K562 (cell line): Measurements from ENCODE around the gene PPP1R3G. TPM values are rescaled to one million over a fixed set of nuclear protein-coding genes. Genes with fewer than 3 reads are reported as not detected.

Source experiments
- ATAC-seq: fragments of 200-7000 bp; cut with Tn5 transposase; 3 replicates; pipeline ENCODE4 v1.9.1; 2020; ENCODE audit warnings: moderate library complexity
- BruUV-seq: library from RNA; stranded (reverse); fragments of 400-500 nt; replicated peaks from 2 replicates; lab custom pipeline; 2021; lab: Mats Ljungman, UMichigan
- CTCF ChIA-PET: fragments of 300-600 bp; formaldehyde crosslinking; extraction: SDS; loops from one replicate; lab custom pipeline; 2021; ENCODE audit warnings: low intra/inter-chr PET ratio; lab: Yijun Ruan, JAX
- POLR2A ChIA-PET: fragments of 300-600, 350-650 bp; sonication (Branson Sonifier 250); formaldehyde crosslinking; extraction: SDS; loops from one replicate; lab custom pipeline; 2021; ENCODE audit warnings: antibody characterized with exemption, inconsistent platforms; lab: Yijun Ruan, JAX
- DNase-seq, 4 experiments: peaks; one replicate each; pipeline versions ENCODE4 v3.0.0 to v3.0.0-alpha.2; 2011 to 2018; ENCODE audit warnings: low spot score in 3 of 4, mixed read lengths in 3 of 4; ENCODE audit errors: extremely low read depth in 1 of 4
- FAIRE-seq: peaks from 2 replicates; lab custom pipeline; 2011; peaks lifted over from hg19 to GRCh38; lab: Jason Lieb, UNC
- H2AFZ ChIP-seq: 2 replicates; pipeline ENCODE4 v1.6.0; 2011; ENCODE audit warnings: low read depth, low read length, control low read depth, inconsistent platforms
- H3K27ac ChIP-seq: fragments of 200-600 bp; 3 replicates; pipeline ENCODE4 v1.8.0; 2011; ENCODE audit warnings: low read depth, mild to moderate bottlenecking, control low read depth, inconsistent platforms, low read length, moderate library complexity, mixed read lengths; ENCODE audit errors: extremely low read depth
- H3K27me3 ChIP-seq, 2 experiments: fragments of 300-600 bp in 1 of 2; 2 replicates in 1 of 2; 3 replicates in 1 of 2; pipeline versions ENCODE4 v1.6.0 to v1.8.0; 2011; ENCODE audit warnings: inconsistent platforms in 2 of 2, low read length in 2 of 2, mild to moderate bottlenecking in 1 of 2, mixed read lengths in 1 of 2, moderate library complexity in 1 of 2; ENCODE audit not compliant: control insufficient read depth in 2 of 2, insufficient read depth in 2 of 2
- H3K36me3 ChIP-seq: fragments of 300-600 bp; 3 replicates; pipeline ENCODE4 v1.8.0; 2011; ENCODE audit warnings: mild to moderate bottlenecking, low read length, inconsistent platforms; ENCODE audit not compliant: control insufficient read depth, insufficient read depth
- H3K4me1 ChIP-seq, 2 experiments: fragments of 200-600 bp in 1 of 2; replicated peaks in 1 of 2; 2 replicates in 1 of 2; 3 replicates in 1 of 2; pipeline versions ENCODE4 v1.5.1 to v1.8.0; 2011; ENCODE audit warnings: inconsistent platforms in 2 of 2, low read length in 2 of 2, mild to moderate bottlenecking in 1 of 2, mixed read lengths in 1 of 2, moderate library complexity in 1 of 2; ENCODE audit not compliant: control insufficient read depth in 2 of 2, insufficient read depth in 2 of 2
- H3K4me2 ChIP-seq: 2 replicates; pipeline ENCODE4 v1.6.1; 2011; ENCODE audit warnings: low read length, control low read depth, inconsistent platforms, mixed read lengths; ENCODE audit not compliant: insufficient read depth
- H3K4me3 ChIP-seq: fragments of 200-600 bp; sonication (generic), shearing (Covaris generic); 2 replicates; pipeline ENCODE4 v1.5.1; 2016; ENCODE audit warnings: control low read depth, inconsistent platforms
- H3K79me2 ChIP-seq: fragments of 200-600 bp; 3 replicates; pipeline ENCODE4 v1.8.0; 2011; ENCODE audit warnings: low read length, inconsistent platforms; ENCODE audit not compliant: control insufficient read depth, insufficient read depth
- H3K9ac ChIP-seq, 2 experiments: 2 replicates each; pipeline versions ENCODE4 v1.6.0 to v1.6.1; 2011; ENCODE audit warnings: low read depth in 2 of 2, low read length in 2 of 2, control low read depth in 1 of 2, inconsistent platforms in 1 of 2, mild to moderate bottlenecking in 1 of 2, mixed read lengths in 1 of 2; ENCODE audit not compliant: insufficient read depth in 1 of 2
- H3K9me1 ChIP-seq: one replicate; pipeline ENCODE4 v1.6.0; 2011; ENCODE audit warnings: inconsistent platforms, mild to moderate bottlenecking, low read length, moderate library complexity; ENCODE audit not compliant: control insufficient read depth, insufficient read depth
- H3K9me3 ChIP-seq: replicated peaks from 2 replicates; pipeline ENCODE4 v1.5.1; 2011; ENCODE audit warnings: low read depth, low read length, inconsistent platforms; ENCODE audit not compliant: control insufficient read depth, insufficient read depth
- H4K20me1 ChIP-seq: replicated peaks from 2 replicates; pipeline ENCODE4 v1.6.1; 2011; ENCODE audit warnings: low read length, inconsistent platforms, mixed read lengths; ENCODE audit not compliant: control insufficient read depth, insufficient read depth
- CREB3 ChIP-seq: fragments of 450-650 bp; conservative IDR thresholded peaks from 2 replicates; pipeline ENCODE4 v1.6.1; 2016; ENCODE audit warnings: missing genetic modification characterization, low read depth, mild to moderate bottlenecking, missing compliant biosample characterization, moderate library complexity
- DLX4 ChIP-seq: fragments of 250-450 bp; sonication (Bioruptor Pico); IDR thresholded peaks from 2 replicates; pipeline ENCODE4 v1.6.1; 2021; ENCODE audit warnings: mild to moderate bottlenecking
- EP300 ChIP-seq: IDR thresholded peaks from 2 replicates; pipeline ENCODE4 v1.6.1; 2012; ENCODE audit warnings: low read length, improper control_type of control experiment
- FOXJ3 ChIP-seq: sonication (generic); formaldehyde crosslinking; IDR thresholded peaks from 2 replicates; pipeline ENCODE4 v1.4.0; 2020; ENCODE audit warnings: mild to moderate bottlenecking, missing genetic modification reagents
- FOXM1 ChIP-seq, 2 experiments: fragments of 450-650 bp in 1 of 2; sonication (generic) in 1 of 2; formaldehyde crosslinking in 1 of 2; IDR thresholded peaks; 2 replicates each; pipeline versions ENCODE4 v1.6.1 to v1.9.0; 2017 to 2022; ENCODE audit warnings: low read depth in 2 of 2, mild to moderate bottlenecking in 2 of 2, missing genetic modification reagents in 1 of 2, moderate library complexity in 1 of 2
- GMEB1 ChIP-seq: fragments of 250-450 bp; sonication (Bioruptor Pico); IDR thresholded peaks from 2 replicates; pipeline ENCODE4 v1.4.0; 2020; ENCODE audit warnings: mild to moderate bottlenecking
- HDAC1 ChIP-seq, 2 experiments: fragments of 450-650 bp; IDR thresholded peaks; 2 replicates each; pipeline ENCODE4 v1.6.1; 2016 to 2017; ENCODE audit warnings: inconsistent platforms in 1 of 2, mild to moderate bottlenecking in 1 of 2, moderate library complexity in 1 of 2
- HMG20A ChIP-seq: fragments of 450-650 bp; formaldehyde crosslinking; conservative IDR thresholded peaks from 2 replicates; pipeline ENCODE4 v1.4.0; 2020; ENCODE audit warnings: mild to moderate bottlenecking, mixed read lengths
- MNT ChIP-seq, 2 experiments: fragments of 450-650 bp; conservative IDR thresholded peaks; 2 replicates each; pipeline ENCODE4 v1.6.1; 2017; ENCODE audit warnings: mild to moderate bottlenecking in 2 of 2, moderate library complexity in 2 of 2
- RBM17 ChIP-seq: fragments of 200-400 bp; formaldehyde crosslinking; IDR thresholded peaks from 2 replicates; pipeline ENCODE4 v1.6.1; 2017; ENCODE audit warnings: low read depth, mild to moderate bottlenecking, low read length, borderline replicate concordance
- SAFB2 ChIP-seq: fragments of 200-400 bp; formaldehyde crosslinking; IDR thresholded peaks from 2 replicates; pipeline ENCODE4 v1.6.1; 2018; ENCODE audit warnings: borderline replicate concordance, low read length, low read depth, moderate library complexity; ENCODE audit not compliant: severe bottlenecking
- THRA ChIP-seq: fragments of 450-650 bp; IDR thresholded peaks from 2 replicates; pipeline ENCODE4 v1.6.1; 2017; ENCODE audit warnings: mild to moderate bottlenecking, moderate library complexity
- WGBS: fragments of 100-300 bp; shearing (Covaris generic); methylation state at CpG from one replicate; pipeline ENCODE4 v1.1.6; 2016; ENCODE audit warnings: low coverage, mixed read lengths; ENCODE audit not compliant: insufficient coverage; ENCODE audit errors: missing lambda C conversion rate; 5-methylcytosine and 5-hydroxymethylcytosine counted together
- in situ Hi-C: fragments of 300-500 bp; cut with MboI; formaldehyde crosslinking; loops from 4 replicates; pipeline ENCODE4 v1.15.0; 2018; ENCODE audit warnings: inconsistent platforms, mixed read lengths
- intact Hi-C: fragments of 100-400 bp; cut with micrococcal nuclease; formaldehyde crosslinking; loops from 2 replicates; pipeline ENCODE4 v1.14.2; 2022
- polyA plus RNA-seq, 8 experiments: library from polyadenylated mRNA; depleted of rRNA in 4 of 8; stranded (reverse) in 5 of 8; unstranded in 3 of 8; fragments of >200 nt; fragmentation: Nextera tagmentation in 2 of 8; fragmentation: Illumina TruSeq in 1 of 8; extraction: Ambion mirVana in 2 of 8; extraction: Trizol in 1 of 8; gene quantifications; 2 replicates each; pipeline versions ENCODE4 v1.2.1 to v1.2.3, GENCODE V29; 2011 to 2014; ENCODE audit warnings: inconsistent platforms in 1 of 8, missing spikeins in 1 of 8
- total RNA-seq, 7 experiments: library from RNA; depleted of rRNA in 6 of 7; stranded (reverse); fragments of >200 nt in 6 of 7; fragmentation: Illumina TruSeq in 2 of 7; extraction: Trizol in 2 of 7; gene quantifications; 2 replicates each; pipeline versions ENCODE4 v1.2.1 to v1.2.3, GENCODE V29; 2011 to 2021; ENCODE audit warnings: low replicate concordance in 1 of 7

The PPP1R3G gene
- total and polyA plus RNA-seq, 9 of the 15 experiments (the other 6 are each of a cell fraction or from before 2014, with no cell fraction given) = 0.01 to 0.13 (median 0.01) TPM; not detected in 4

GRCh38 chr6:5066456-5067093 lies 18.6 kb upstream of the PPP1R3G start:
- 45% methylated on average over 24 of the region's 24 CpGs for whole genome bisulfite sequencing
- TF ChIP-seq RBM17 (no peak), SAFB2 (no peak), FOXM1 (IDR thresholded peaks at IDR 0.05; ENCODE audit: low read depth) (no peak), FOXM1 (CRISPR knock-in tag; IDR thresholded peaks at IDR 0.05; ENCODE audit: low read depth) (no peak), CREB3 (tag) (no peak), HMG20A (CRISPR knock-in tag) (no peak), EP300 (no peak), GMEB1 (CRISPR knock-in tag) (no peak), THRA (no peak), HDAC1 (IDR thresholded peaks at IDR 0.05) (no peak), FOXJ3 (CRISPR knock-in tag) (no peak), MNT (conservative IDR thresholded peaks at IDR 0.05) (no peak), DLX4 (no peak)
- TF ChIP-seq, all 486 proteins: peak for 0
- CTCF ChIA-PET = no interaction called here

More at GRCh38 chr6:5066456-5067093, 18.6 kb upstream of the PPP1R3G start:
- POLR2A ChIA-PET = interaction anchor here (0.6 to 0.7 kb wide), 2 partner anchors 10 to 71 kb away, joined by 3 read pairs; no protein-coding TSS in a partner anchor
- ATAC-seq = no peak
- DNase-seq = no peak
- Histone ChIP-seq H3K9ac (no peak overlapping the region), H2AFZ (no peak overlapping the region), H3K4me1 (no peaks in the 10 kb centered on the region), H3K4me2 (no peak overlapping the region), H3K9me3 (no peaks in the 10 kb centered on the region), H3K9me1 (no peaks in the 10 kb centered on the region), H3K27me3 (peaks cover 11 to 24% of the 10 kb centered on the region in 2 experiments), H4K20me1 (no peaks in the 10 kb centered on the region; the same call in 1 of the 2 replicates), H3K27ac (no peak overlapping the region), H3K4me3 (no peak overlapping the region), H3K36me3 (no peaks in the 10 kb centered on the region), H3K79me2 (no peaks in the 10 kb centered on the region)
- no TSS peak for BruUV-seq
- FAIRE-seq = no peak
- in situ Hi-C loops = no loop called here
- intact Hi-C loops = no loop called here
